OCI-LY7 (cell line): ENCODE measurements around the gene RRAGD.

Experiments
- CTCF ChIP-seq: fragments of 200-600 bp; sonication (generic); conservative IDR thresholded peaks from 2 replicates; pipeline ENCODE4 v1.5.1; 2014; ENCODE audit warnings: mild to moderate bottlenecking, antibody characterized with exemption, low read length, moderate library complexity, mixed read lengths
- EZH2phosphoT487 ChIP-seq: fragments of 200-600 bp; sonication (generic); IDR thresholded peaks from 2 replicates; pipeline ENCODE4 v1.6.1; 2018; ENCODE audit warnings: low read depth, borderline replicate concordance, mild to moderate bottlenecking, mixed run types, antibody characterized with exemption, low read length, moderate library complexity, mixed read lengths

GRCh38 chr6:89352278-89353117 is 59.6 kb downstream of the RRAGD start, which contains the start of gene UBE2J1:
- TF ChIP-seq EZH2phosphoT487 (no peak), CTCF (no peak)
